Body of pancreas (tissue), 4 donors: ENCODE results near the gene DLEU7.

Source experiments
- CTCF ChIP-seq, 7 experiments: fragments of 450-650 bp in 4 of 7; fragments of 200-600 bp in 3 of 7; sonication (generic) in 3 of 7; IDR thresholded peaks; one replicate each; pipeline ENCODE4 v1.5.1; 2016 to 2019; ENCODE audit warnings: antibody characterized with exemption in 7 of 7
- POLR2A ChIP-seq, 3 donors: fragments of 450-650 bp; IDR thresholded peaks; one replicate each; pipeline ENCODE4 v1.6.1; 2016; ENCODE audit warnings: antibody characterized with exemption in 3 of 3, mild to moderate bottlenecking in 2 of 3

GRCh38 chr13:50888362-50888761 lies 44.9 kb upstream of the DLEU7 start:
- TF ChIP-seq CTCF (IDR thresholded peaks at IDR 0.05), result no peak
- TF ChIP-seq POLR2A (IDR thresholded peaks at IDR 0.05), result no peak
